ENCODE results near the gene DNAJB5.
"Not testable (repeated sequence)": the region's sequence is repeated elsewhere in the genome, so short reads cannot be mapped to it uniquely, and the experiment has no call there.

DNA sequence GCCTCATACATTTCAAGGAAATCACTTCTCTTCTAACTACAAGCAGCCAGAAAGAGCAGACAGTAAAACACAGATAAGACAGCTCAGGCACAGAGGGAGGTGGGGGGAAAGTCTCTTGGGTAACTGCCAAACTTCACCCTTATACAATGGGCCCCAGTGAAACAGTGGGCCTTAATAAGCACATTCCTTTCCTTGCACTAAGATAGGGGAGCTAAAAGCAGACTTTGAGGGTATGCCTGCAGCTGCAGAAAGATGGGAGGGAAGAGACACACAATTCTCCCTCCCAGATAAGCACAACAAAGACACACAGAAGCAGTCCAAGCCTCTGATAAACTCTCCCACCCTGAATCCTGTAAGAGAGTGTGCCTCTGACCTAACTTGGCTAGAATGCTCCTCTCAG is 49.6 kb upstream of the DNAJB5 start:
- not testable (repeated sequence) for TF ChIP-seq POLR2A, POLR2AphosphoS5 (IDR thresholded peaks at IDR 0.05; ENCODE audit: low read depth, low read length)

Measured in GM12891 (cell line).